BJ (cell line): ENCODE data around the gene ZMYND8. TPM values are rescaled to one million over a fixed set of nuclear protein-coding genes. Genes with fewer than 3 reads are reported as not detected.

Experiments
- CTCF ChIA-PET: fragments of 350-600 bp; formaldehyde crosslinking; extraction: SDS; loops from one replicate; lab custom pipeline; 2021; ENCODE audit warnings: antibody characterized with exemption, inconsistent platforms; lab: Yijun Ruan, JAX
- POLR2A ChIA-PET: fragments of 300-600 bp; sonication (Branson Sonifier 250); formaldehyde crosslinking; extraction: SDS; loops from one replicate; lab custom pipeline; 2021; ENCODE audit warnings: antibody characterized with exemption; lab: Charles Lee
- DNase-seq: peaks from one replicate; pipeline ENCODE4 v3.0.0-alpha.2; 2011; ENCODE audit warnings: low read depth
- H3K27me3 ChIP-seq: 2 replicates; pipeline ENCODE4 v1.6.0; 2011; ENCODE audit warnings: low read length; ENCODE audit not compliant: control insufficient read depth, insufficient read depth
- H3K36me3 ChIP-seq: 2 replicates; pipeline ENCODE4 v1.5.1; 2011; ENCODE audit warnings: low read length; ENCODE audit not compliant: control insufficient read depth, insufficient read depth
- H3K4me3 ChIP-seq: 2 replicates; pipeline ENCODE4 v1.5.1; 2011; ENCODE audit warnings: low read depth, mild to moderate bottlenecking, control low read depth, low read length
- polyA plus RNA-seq: library from polyadenylated mRNA; depleted of rRNA; stranded (reverse); fragments of >200 nt; gene quantifications from 2 replicates; pipeline ENCODE4 v1.2.3, GENCODE V29; 2011
- TF ChIP-seq, protein P1 (sequence below): IDR thresholded peaks from 2 replicates; pipeline ENCODE4 v1.5.1; 2011; ENCODE audit warnings: low read depth, mild to moderate bottlenecking, control low read depth, inconsistent platforms, low read length, moderate library complexity; ENCODE audit not compliant: insufficient read depth

Gene ZMYND8
- polyA plus RNA-seq, 1 experiment: 12.7 TPM

DNA sequence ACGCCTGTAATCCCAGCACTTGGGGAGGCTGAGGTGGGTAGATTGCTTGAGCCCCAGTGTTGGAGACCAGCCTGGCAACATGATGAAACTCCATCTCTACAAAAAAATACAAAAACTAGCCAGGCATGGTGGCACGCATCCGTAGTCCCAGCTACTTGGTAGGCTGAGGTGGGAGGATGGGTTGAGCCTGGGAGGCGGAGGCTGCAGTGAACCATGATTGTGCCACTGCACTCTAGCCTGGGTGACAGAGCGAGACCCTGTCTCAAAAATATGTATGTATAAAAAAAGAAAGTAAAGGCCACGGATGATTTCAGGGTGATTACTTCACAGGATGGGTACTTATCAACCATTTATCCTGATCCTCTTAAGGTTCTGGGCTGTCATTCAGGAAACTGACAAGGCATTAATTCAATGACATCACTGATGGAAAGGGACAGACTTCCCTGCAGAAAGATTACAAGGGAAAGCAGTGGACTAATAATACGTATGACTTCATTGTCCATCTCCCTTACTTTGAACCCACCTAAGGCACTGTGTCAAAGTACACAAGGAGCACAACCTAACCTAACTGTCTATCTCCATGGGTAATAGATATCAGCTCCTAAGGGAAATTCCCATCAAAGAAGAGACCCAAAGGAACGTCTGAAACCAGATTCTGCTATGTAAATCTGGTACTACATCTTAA is 61.2 kb downstream of the ZMYND8 start:
- ChIA-PET POLR2A (no interaction called here), CTCF (interaction anchor here (1.2 to 1.6 kb wide), 2 partner anchors 20 to 88 kb away, joined by 4 read pairs; no protein-coding TSS in a partner anchor)
- peaks cover 19% of the 10 kb centered on the region for H3K36me3 ChIP-seq
- H3K4me3 ChIP-seq: no peak overlapping the region
- H3K27me3 ChIP-seq: no peaks in the 10 kb centered on the region
- no peak for DNase-seq
- TF ChIP-seq, protein P1, sequence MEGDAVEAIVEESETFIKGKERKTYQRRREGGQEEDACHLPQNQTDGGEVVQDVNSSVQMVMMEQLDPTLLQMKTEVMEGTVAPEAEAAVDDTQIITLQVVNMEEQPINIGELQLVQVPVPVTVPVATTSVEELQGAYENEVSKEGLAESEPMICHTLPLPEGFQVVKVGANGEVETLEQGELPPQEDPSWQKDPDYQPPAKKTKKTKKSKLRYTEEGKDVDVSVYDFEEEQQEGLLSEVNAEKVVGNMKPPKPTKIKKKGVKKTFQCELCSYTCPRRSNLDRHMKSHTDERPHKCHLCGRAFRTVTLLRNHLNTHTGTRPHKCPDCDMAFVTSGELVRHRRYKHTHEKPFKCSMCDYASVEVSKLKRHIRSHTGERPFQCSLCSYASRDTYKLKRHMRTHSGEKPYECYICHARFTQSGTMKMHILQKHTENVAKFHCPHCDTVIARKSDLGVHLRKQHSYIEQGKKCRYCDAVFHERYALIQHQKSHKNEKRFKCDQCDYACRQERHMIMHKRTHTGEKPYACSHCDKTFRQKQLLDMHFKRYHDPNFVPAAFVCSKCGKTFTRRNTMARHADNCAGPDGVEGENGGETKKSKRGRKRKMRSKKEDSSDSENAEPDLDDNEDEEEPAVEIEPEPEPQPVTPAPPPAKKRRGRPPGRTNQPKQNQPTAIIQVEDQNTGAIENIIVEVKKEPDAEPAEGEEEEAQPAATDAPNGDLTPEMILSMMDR: no peak

DNA sequence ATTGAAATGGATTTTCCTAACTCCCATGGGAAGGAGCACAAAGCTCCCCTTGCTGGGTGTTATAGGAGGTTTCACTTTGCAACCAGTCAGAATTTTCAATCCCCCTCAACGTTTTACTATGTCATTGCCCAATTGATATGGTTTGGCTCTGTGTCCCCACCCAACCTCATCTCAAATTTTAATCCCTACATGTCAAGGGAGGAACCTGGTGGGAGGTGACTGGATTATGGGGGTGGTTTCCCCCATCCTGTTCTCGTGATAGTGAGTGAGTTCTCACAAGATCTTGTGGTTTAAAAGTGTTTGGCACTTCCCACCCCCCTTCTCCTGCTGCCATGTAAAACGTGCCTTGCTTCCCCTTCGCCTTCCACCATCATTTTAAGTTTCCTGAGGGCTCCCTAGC is 62.9 kb downstream of the ZMYND8 start:
- peaks cover 19% of the 10 kb centered on the region for H3K36me3 ChIP-seq
- POLR2A ChIA-PET: no interaction called here

GRCh38 chr20:47292581-47292980 is 63.9 kb downstream of the ZMYND8 start:
- H3K36me3 ChIP-seq: peaks cover 13% of the 10 kb centered on the region
- TF ChIP-seq, protein P1: no peak
- CTCF ChIA-PET: interaction anchor here (1.1 kb wide), 1 partner anchor 21 kb away, joined by 3 read pairs; no protein-coding TSS in a partner anchor

More for the DNA sequence above, 62.9 kb downstream of the ZMYND8 start:
- Histone ChIP-seq H3K27me3 (no peaks in the 10 kb centered on the region), H3K4me3 (no peak overlapping the region)
- no peak for DNase-seq
- CTCF ChIA-PET: no interaction called here
- TF ChIP-seq, protein P1: no peak

GRCh38 chr20:47290666-47291430 is 65.7 kb downstream of the ZMYND8 start:
- POLR2A ChIA-PET: no interaction called here

More at GRCh38 chr20:47292581-47292980, 63.9 kb downstream of the ZMYND8 start:
- no peak for DNase-seq
- H3K27me3 ChIP-seq: no peaks in the 10 kb centered on the region
- POLR2A ChIA-PET: no interaction called here
- no peak overlapping the region for H3K4me3 ChIP-seq

More at GRCh38 chr20:47290666-47291430, 65.7 kb downstream of the ZMYND8 start:
- Histone ChIP-seq H3K4me3 (no peak overlapping the region), H3K27me3 (no peaks in the 10 kb centered on the region), H3K36me3 (peaks cover 18% of the 10 kb centered on the region)
- TF ChIP-seq, protein P1: no peak
- CTCF ChIA-PET: no interaction called here
- no peak for DNase-seq
